ENCODE data around the gene LUZP2.

LUZP2 gene

GRCh38 chr11:24872651-24873311 is 375.9 kb downstream of the LUZP2 start:
- TF ChIP-seq GATA3 (IDR thresholded peaks at IDR 0.05; ENCODE audit: low read depth, low read length) (no peak), GATA2 (IDR thresholded peaks at IDR 0.05; ENCODE audit: low read depth, low read length) (no peak)

- TF ChIP-seq GATA2 (IDR thresholded peaks at IDR 0.05; ENCODE audit: low read depth, low read length) (no peak), GATA3 (IDR thresholded peaks at IDR 0.05; ENCODE audit: low read depth, low read length) (no peak)
Measured at GRCh38 chr11:24880962-24881361, 384.1 kb downstream of the LUZP2 start.

GRCh38 chr11:24885580-24886173 is 388.8 kb downstream of the LUZP2 start:
- no peak for TF ChIP-seq GATA2 (IDR thresholded peaks at IDR 0.05; ENCODE audit: low read depth, low read length)
- TF ChIP-seq GATA3 (IDR thresholded peaks at IDR 0.05; ENCODE audit: low read depth, low read length), result no peak

- no peak for TF ChIP-seq GATA2 (IDR thresholded peaks at IDR 0.05; ENCODE audit: low read depth, low read length)
Measured at GRCh38 chr11:24886880-24887619, 390.2 kb downstream of the LUZP2 start.

GRCh38 chr11:24890426-24890825 is 393.6 kb downstream of the LUZP2 start:
- TF ChIP-seq GATA3 (IDR thresholded peaks at IDR 0.05; ENCODE audit: low read depth, low read length) (no peak), GATA2 (IDR thresholded peaks at IDR 0.05; ENCODE audit: low read depth, low read length) (no peak)

GRCh38 chr11:24896118-24896835 is 399.4 kb downstream of the LUZP2 start:
- TF ChIP-seq GATA2 (IDR thresholded peaks at IDR 0.05; ENCODE audit: low read depth, low read length) (no peak), GATA3 (IDR thresholded peaks at IDR 0.05; ENCODE audit: low read depth, low read length) (no peak)

GRCh38 chr11:24900514-24900913 is 403.7 kb downstream of the LUZP2 start:
- TF ChIP-seq GATA2 (IDR thresholded peaks at IDR 0.05; ENCODE audit: low read depth, low read length) (no peak), GATA3 (IDR thresholded peaks at IDR 0.05; ENCODE audit: low read depth, low read length) (no peak)

- TF ChIP-seq GATA3 (IDR thresholded peaks at IDR 0.05; ENCODE audit: low read depth, low read length) (no peak), GATA2 (IDR thresholded peaks at IDR 0.05; ENCODE audit: low read depth, low read length) (no peak)
Measured at GRCh38 chr11:24900960-24901549, 404.2 kb downstream of the LUZP2 start.

- TF ChIP-seq GATA3 (IDR thresholded peaks at IDR 0.05; ENCODE audit: low read depth, low read length) (no peak), GATA2 (IDR thresholded peaks at IDR 0.05; ENCODE audit: low read depth, low read length) (no peak)
Measured at GRCh38 chr11:24903555-24903954, 406.7 kb downstream of the LUZP2 start.

- TF ChIP-seq GATA2 (IDR thresholded peaks at IDR 0.05; ENCODE audit: low read depth, low read length) (no peak), GATA3 (IDR thresholded peaks at IDR 0.05; ENCODE audit: low read depth, low read length) (no peak)
Measured at GRCh38 chr11:24925091-24925490, 428.2 kb downstream of the LUZP2 start.

GRCh38 chr11:24932110-24933000 is 435.5 kb downstream of the LUZP2 start:
- TF ChIP-seq GATA2 (IDR thresholded peaks at IDR 0.05; ENCODE audit: low read depth, low read length) (no peak), GATA3 (IDR thresholded peaks at IDR 0.05; ENCODE audit: low read depth, low read length) (no peak)

- TF ChIP-seq GATA3 (IDR thresholded peaks at IDR 0.05; ENCODE audit: low read depth, low read length) (no peak), GATA2 (IDR thresholded peaks at IDR 0.05; ENCODE audit: low read depth, low read length) (no peak)
Measured at GRCh38 chr11:24934733-24935439, 438.0 kb downstream of the LUZP2 start.
